Stimulated activated memory B cell treated with anti-CD40 and anti-IgM and Interleukin-4, amounts not matched to agents 10 μg/mL and 1 μg/mL and 100 μg/mL, for 72 hours (primary cell): ENCODE data around the gene CACNB4.

Source experiments
- ATAC-seq: fragments of 150-1000 bp; cut with Tn5 transposase; 2 replicates; pipeline ENCODE4 v1.10.0; 2021
- H3K27ac Mint-ChIP-seq: one replicate; pipeline ENCODE4 v1.8.0; 2022; ENCODE audit warnings: mild to moderate bottlenecking, mixed read lengths
- H3K27me3 Mint-ChIP-seq: one replicate; pipeline ENCODE4 v1.8.0; 2022; ENCODE audit warnings: mixed read lengths
- H3K36me3 Mint-ChIP-seq: one replicate; pipeline ENCODE4 v1.8.0; 2022; ENCODE audit warnings: mixed read lengths
- H3K4me1 Mint-ChIP-seq: one replicate; pipeline ENCODE4 v1.8.0; 2022; ENCODE audit warnings: mixed read lengths
- H3K4me3 Mint-ChIP-seq: one replicate; pipeline ENCODE4 v1.8.0; 2022; ENCODE audit warnings: mild to moderate bottlenecking, moderate library complexity, mixed read lengths
- H3K9me3 Mint-ChIP-seq: one replicate; pipeline ENCODE4 v1.8.0; 2022; ENCODE audit warnings: mixed read lengths

The CACNB4 gene

GRCh38 chr2:152071092-152071491 is 27.8 kb downstream of the CACNB4 start:
- H3K9me3 Mint-ChIP-seq, result peaks cover 8% of the 10 kb centered on the region
- no peak overlapping the region for H3K4me3 Mint-ChIP-seq
- H3K27me3 Mint-ChIP-seq, result no peaks in the 10 kb centered on the region
- no peaks in the 10 kb centered on the region for H3K36me3 Mint-ChIP-seq
- peaks cover 6% of the 10 kb centered on the region for H3K4me1 Mint-ChIP-seq
- no peak for ATAC-seq
- H3K27ac Mint-ChIP-seq, result no peak overlapping the region

- Mint-ChIP-seq H3K9me3 (no peaks in the 10 kb centered on the region), H3K4me1 (peaks cover 6% of the 10 kb centered on the region), H3K4me3 (no peak overlapping the region), H3K36me3 (no peaks in the 10 kb centered on the region), H3K27me3 (no peaks in the 10 kb centered on the region), H3K27ac (no peak overlapping the region)
- no peak for ATAC-seq
Observed at GRCh38 chr2:152068226-152068625, 30.6 kb downstream of the CACNB4 start.

GRCh38 chr2:152067823-152068222 is 31.0 kb downstream of the CACNB4 start:
- Mint-ChIP-seq H3K4me1 (peaks cover 6% of the 10 kb centered on the region), H3K36me3 (no peaks in the 10 kb centered on the region), H3K4me3 (no peak overlapping the region), H3K9me3 (no peaks in the 10 kb centered on the region), H3K27ac (no peak overlapping the region), H3K27me3 (peaks cover under 1% of the 10 kb centered on the region)
- ATAC-seq, result no peak

GRCh38 chr2:152065945-152066344 is 32.9 kb downstream of the CACNB4 start:
- H3K27ac Mint-ChIP-seq, result no peak overlapping the region
- no peak overlapping the region for H3K4me3 Mint-ChIP-seq
- peaks cover 9% of the 10 kb centered on the region for H3K27me3 Mint-ChIP-seq
- peaks cover 9% of the 10 kb centered on the region for H3K4me1 Mint-ChIP-seq
- H3K36me3 Mint-ChIP-seq, result no peaks in the 10 kb centered on the region
- ATAC-seq, result no peak
- H3K9me3 Mint-ChIP-seq, result no peaks in the 10 kb centered on the region

GRCh38 chr2:152064001-152064400 is 34.8 kb downstream of the CACNB4 start:
- H3K4me3 Mint-ChIP-seq, result no peak overlapping the region
- no peaks in the 10 kb centered on the region for H3K36me3 Mint-ChIP-seq
- peaks cover 6% of the 10 kb centered on the region for H3K4me1 Mint-ChIP-seq
- peaks cover 9% of the 10 kb centered on the region for H3K27me3 Mint-ChIP-seq
- no peak overlapping the region for H3K27ac Mint-ChIP-seq
- ATAC-seq, result no peak
- peaks cover 5% of the 10 kb centered on the region for H3K9me3 Mint-ChIP-seq

- Mint-ChIP-seq H3K9me3 (peaks cover 5% of the 10 kb centered on the region), H3K4me3 (no peak overlapping the region), H3K36me3 (peaks cover 4% of the 10 kb centered on the region), H3K27me3 (peaks cover 9% of the 10 kb centered on the region), H3K27ac (no peak overlapping the region), H3K4me1 (peaks cover 6% of the 10 kb centered on the region)
- no peak for ATAC-seq
Observed at GRCh38 chr2:152063325-152063924, 35.4 kb downstream of the CACNB4 start.

- Mint-ChIP-seq H3K27ac (no peak overlapping the region), H3K36me3 (peaks cover 7% of the 10 kb centered on the region), H3K4me3 (no peak overlapping the region), H3K27me3 (peaks cover 9% of the 10 kb centered on the region), H3K4me1 (peaks cover 6% of the 10 kb centered on the region), H3K9me3 (peaks cover 11% of the 10 kb centered on the region)
- ATAC-seq, result peak; percentile 36
Observed at GRCh38 chr2:152062125-152063091, 36.4 kb downstream of the CACNB4 start.

- Mint-ChIP-seq H3K4me1 (peaks cover 6% of the 10 kb centered on the region), H3K9me3 (peaks cover 11% of the 10 kb centered on the region), H3K4me3 (no peak overlapping the region), H3K27ac (no peak overlapping the region), H3K27me3 (peaks cover 18% of the 10 kb centered on the region), H3K36me3 (peaks cover 7% of the 10 kb centered on the region)
- no peak for ATAC-seq
Observed at GRCh38 chr2:152061383-152061782, 37.5 kb downstream of the CACNB4 start.

- peaks cover 6% of the 10 kb centered on the region for H3K4me1 Mint-ChIP-seq
- peaks cover 11% of the 10 kb centered on the region for H3K9me3 Mint-ChIP-seq
- no peak overlapping the region for H3K4me3 Mint-ChIP-seq
- ATAC-seq, result no peak
- peaks cover 22% of the 10 kb centered on the region for H3K27me3 Mint-ChIP-seq
- H3K27ac Mint-ChIP-seq, result no peak overlapping the region
- H3K36me3 Mint-ChIP-seq, result peaks cover 7% of the 10 kb centered on the region
Observed at GRCh38 chr2:152058655-152059054, 40.2 kb downstream of the CACNB4 start.

- Mint-ChIP-seq H3K9me3 (peaks cover 11% of the 10 kb centered on the region), H3K27me3 (peaks cover 14% of the 10 kb centered on the region), H3K27ac (no peak overlapping the region), H3K4me1 (peaks cover under 1% of the 10 kb centered on the region), H3K4me3 (no peak overlapping the region), H3K36me3 (peaks cover 7% of the 10 kb centered on the region)
- ATAC-seq, result no peak
Observed at GRCh38 chr2:152056418-152056817, 42.4 kb downstream of the CACNB4 start.

- Mint-ChIP-seq H3K36me3 (peaks cover 7% of the 10 kb centered on the region), H3K27me3 (peaks cover 14% of the 10 kb centered on the region), H3K4me1 (peaks cover 8% of the 10 kb centered on the region), H3K27ac (no peak overlapping the region), H3K9me3 (peaks cover 11% of the 10 kb centered on the region), H3K4me3 (no peak overlapping the region)
- peak; percentile 37 for ATAC-seq
Observed at GRCh38 chr2:152055366-152056108, 43.3 kb downstream of the CACNB4 start.

- ATAC-seq, result no peak
- Mint-ChIP-seq H3K4me1 (peaks cover 10% of the 10 kb centered on the region), H3K36me3 (peaks cover 7% of the 10 kb centered on the region), H3K9me3 (peaks cover 7% of the 10 kb centered on the region), H3K27ac (no peak overlapping the region), H3K4me3 (no peak overlapping the region), H3K27me3 (peaks cover 16% of the 10 kb centered on the region)
Observed at GRCh38 chr2:152054593-152054992, 44.3 kb downstream of the CACNB4 start.

- H3K27ac Mint-ChIP-seq, result peak overlapping the region; percentile 68
- peaks cover 27% of the 10 kb centered on the region for H3K4me1 Mint-ChIP-seq
- no peaks in the 10 kb centered on the region for H3K9me3 Mint-ChIP-seq
- H3K4me3 Mint-ChIP-seq, result no peak overlapping the region
- peaks cover 20% of the 10 kb centered on the region for H3K27me3 Mint-ChIP-seq
- no peaks in the 10 kb centered on the region for H3K36me3 Mint-ChIP-seq
- peak; percentile 62 for ATAC-seq
Observed at GRCh38 chr2:152051436-152051835, 47.4 kb downstream of the CACNB4 start.

GRCh38 chr2:152050915-152051314 is 47.9 kb downstream of the CACNB4 start:
- peak; percentile 32 for ATAC-seq
- H3K36me3 Mint-ChIP-seq, result no peaks in the 10 kb centered on the region
- no peak overlapping the region for H3K4me3 Mint-ChIP-seq
- peak overlapping the region; percentile 68 for H3K27ac Mint-ChIP-seq
- peaks cover 30% of the 10 kb centered on the region for H3K4me1 Mint-ChIP-seq
- no peaks in the 10 kb centered on the region for H3K9me3 Mint-ChIP-seq
- peaks cover 15% of the 10 kb centered on the region for H3K27me3 Mint-ChIP-seq

- no peak overlapping the region for H3K4me3 Mint-ChIP-seq
- H3K27me3 Mint-ChIP-seq, result peaks cover 14% of the 10 kb centered on the region
- H3K9me3 Mint-ChIP-seq, result no peaks in the 10 kb centered on the region
- ATAC-seq, result no peak
- H3K4me1 Mint-ChIP-seq, result peaks cover 30% of the 10 kb centered on the region
- no peak overlapping the region for H3K27ac Mint-ChIP-seq
- no peaks in the 10 kb centered on the region for H3K36me3 Mint-ChIP-seq
Observed at GRCh38 chr2:152050341-152050740, 48.5 kb downstream of the CACNB4 start.
